ENCODE results near the gene AMACR. TPM values are rescaled to one million over a fixed set of nuclear protein-coding genes. Genes with fewer than 3 reads are reported as not detected.

The AMACR gene
- total RNA-seq, 1 experiment from 2014 or later = 9.1 TPM

- no peak for DNase-seq
- Mint-ChIP-seq H3K4me3 (ENCODE audit: low read depth, unreplicated experiment) (no peak overlapping the region), H3K9me3 (ENCODE audit: low read depth, unreplicated experiment) (no peaks in the 10 kb centered on the region), H3K36me3 (ENCODE audit: insufficient read depth, unreplicated experiment) (no peaks in the 10 kb centered on the region), H3K27me3 (ENCODE audit: unreplicated experiment) (no peaks in the 10 kb centered on the region), H3K4me1 (ENCODE audit: low read depth, unreplicated experiment) (no peaks in the 10 kb centered on the region), H3K27ac (ENCODE audit: unreplicated experiment) (no peak overlapping the region)
- CTCF ChIA-PET = no interaction called here
- intact Hi-C loops (cut with micrococcal nuclease; ENCODE audit: unreplicated experiment) = no loop called here
- no TSS peak for BruUV-seq (replicated peaks)
- TF ChIP-seq CTCF (IDR thresholded peaks at IDR 0.05; ENCODE audit: unreplicated experiment) = no peak
These were observed 40.1 kb upstream of the AMACR start for GRCh38 chr5:34047774-34048572.

GRCh38 chr5:34047143-34047542 is 39.3 kb upstream of the AMACR start:
- Mint-ChIP-seq H3K27me3 (ENCODE audit: unreplicated experiment) (no peaks in the 10 kb centered on the region), H3K27ac (ENCODE audit: unreplicated experiment) (no peak overlapping the region), H3K36me3 (ENCODE audit: insufficient read depth, unreplicated experiment) (no peaks in the 10 kb centered on the region), H3K4me3 (ENCODE audit: low read depth, unreplicated experiment) (no peak overlapping the region), H3K4me1 (ENCODE audit: low read depth, unreplicated experiment) (no peaks in the 10 kb centered on the region), H3K9me3 (ENCODE audit: low read depth, unreplicated experiment) (no peaks in the 10 kb centered on the region)
- DNase-seq = no peak
- no peak for TF ChIP-seq CTCF (IDR thresholded peaks at IDR 0.05; ENCODE audit: unreplicated experiment)
- intact Hi-C loops (cut with micrococcal nuclease; ENCODE audit: unreplicated experiment) = no loop called here
- CTCF ChIA-PET = no interaction called here
- no TSS peak for BruUV-seq (replicated peaks)

- CTCF ChIA-PET = no interaction called here
- no peaks in the 10 kb centered on the region for H3K4me1 Mint-ChIP-seq (ENCODE audit: low read depth, unreplicated experiment)
- no peak for DNase-seq
- intact Hi-C loops (cut with micrococcal nuclease; ENCODE audit: unreplicated experiment) = no loop called here
- TF ChIP-seq CTCF (IDR thresholded peaks at IDR 0.05; ENCODE audit: unreplicated experiment) = no peak
- no peaks in the 10 kb centered on the region for H3K9me3 Mint-ChIP-seq (ENCODE audit: low read depth, unreplicated experiment)
- no peak overlapping the region for H3K27ac Mint-ChIP-seq (ENCODE audit: unreplicated experiment)
- BruUV-seq (replicated peaks) = no TSS peak
- H3K4me3 Mint-ChIP-seq (ENCODE audit: low read depth, unreplicated experiment) = no peak overlapping the region
- no peaks in the 10 kb centered on the region for H3K27me3 Mint-ChIP-seq (ENCODE audit: unreplicated experiment)
- no peaks in the 10 kb centered on the region for H3K36me3 Mint-ChIP-seq (ENCODE audit: insufficient read depth, unreplicated experiment)
These were observed 38.1 kb upstream of the AMACR start for GRCh38 chr5:34045996-34046395.

GRCh38 chr5:34045023-34045422 is 37.2 kb upstream of the AMACR start:
- Mint-ChIP-seq H3K36me3 (ENCODE audit: insufficient read depth, unreplicated experiment) (no peaks in the 10 kb centered on the region), H3K4me1 (ENCODE audit: low read depth, unreplicated experiment) (no peaks in the 10 kb centered on the region), H3K27ac (ENCODE audit: unreplicated experiment) (no peak overlapping the region), H3K27me3 (ENCODE audit: unreplicated experiment) (no peaks in the 10 kb centered on the region), H3K4me3 (ENCODE audit: low read depth, unreplicated experiment) (no peak overlapping the region), H3K9me3 (ENCODE audit: low read depth, unreplicated experiment) (no peaks in the 10 kb centered on the region)
- no TSS peak for BruUV-seq (replicated peaks)
- TF ChIP-seq CTCF (IDR thresholded peaks at IDR 0.05; ENCODE audit: unreplicated experiment) = no peak
- no peak for DNase-seq
- intact Hi-C loops (cut with micrococcal nuclease; ENCODE audit: unreplicated experiment) = no loop called here
- CTCF ChIA-PET = no interaction called here

Measured in Calu3 (cell line).